WTC11 (cell line): ENCODE measurements around the gene CCNJL. TPM values are rescaled to one million over a fixed set of nuclear protein-coding genes. Genes with fewer than 3 reads are reported as not detected.
A peak's percentile ranks its signal among the peaks of the same experiment; 100 is the strongest.

ENCODE experiments used
- ATAC-seq: fragments of 200-7000 bp; cut with Tn5 transposase; 2 replicates; pipeline ENCODE4 v1.10.0; 2021; ENCODE audit warnings: mild to moderate bottlenecking, moderate library complexity
- CTCF ChIA-PET: fragments of 300-600 bp; sonication (Branson Sonifier 250); formaldehyde crosslinking; loops from one replicate; lab custom pipeline; 2021; ENCODE audit warnings: antibody characterized with exemption; lab: Charles Lee
- POLR2A ChIA-PET: fragments of 350-600 bp; sonication (Branson Sonifier 250); formaldehyde crosslinking; loops from one replicate; lab custom pipeline; 2021; ENCODE audit warnings: antibody characterized with exemption; lab: Charles Lee
- DNase-seq: peaks from one replicate; pipeline ENCODE4 v3.0.0; 2021; ENCODE audit warnings: low spot score
- H3K27ac Mint-ChIP-seq: 2 replicates; pipeline ENCODE4 v1.8.0; 2021; ENCODE audit warnings: mixed read lengths
- H3K27me3 Mint-ChIP-seq: 2 replicates; pipeline ENCODE4 v1.8.0; 2021; ENCODE audit warnings: low read depth, mild to moderate bottlenecking, moderate library complexity, mixed read lengths
- H3K36me3 Mint-ChIP-seq: 2 replicates; pipeline ENCODE4 v1.8.0; 2021; ENCODE audit warnings: mixed read lengths
- H3K4me1 Mint-ChIP-seq: 2 replicates; pipeline ENCODE4 v1.8.0; 2022; ENCODE audit warnings: mixed read lengths
- H3K4me3 Mint-ChIP-seq: 2 replicates; pipeline ENCODE4 v1.8.0; 2021; ENCODE audit warnings: mild to moderate bottlenecking, moderate library complexity, mixed read lengths
- H3K9me3 Mint-ChIP-seq: 2 replicates; pipeline ENCODE4 v1.8.0; 2021; ENCODE audit warnings: mixed read lengths
- ARID4B ChIP-seq: sonication (generic); formaldehyde crosslinking; IDR thresholded peaks from 2 replicates; pipeline ENCODE4 v1.8.0; 2023; ENCODE audit warnings: missing genetic modification reagents, mild to moderate bottlenecking, borderline replicate concordance
- ATF1 ChIP-seq: sonication (generic); formaldehyde crosslinking; IDR thresholded peaks from 2 replicates; pipeline ENCODE4 v1.8.1; 2023; ENCODE audit warnings: mild to moderate bottlenecking, moderate library complexity, missing genetic modification reagents
- CREB1 ChIP-seq: sonication (generic); formaldehyde crosslinking; IDR thresholded peaks from 2 replicates; pipeline ENCODE4 v1.8.0; 2023; ENCODE audit warnings: mild to moderate bottlenecking, missing genetic modification reagents
- CTCF ChIP-seq: fragments of 200-600 bp; IDR thresholded peaks from 2 replicates; pipeline ENCODE4 v1.8.0; 2022; ENCODE audit warnings: antibody characterized with exemption
- ERG ChIP-seq: fragments of 250-450 bp; sonication (Bioruptor Pico); IDR thresholded peaks from 2 replicates; pipeline ENCODE4 v1.8.0; 2021; ENCODE audit warnings: mild to moderate bottlenecking
- ESRRA ChIP-seq: sonication (generic); formaldehyde crosslinking; IDR thresholded peaks from 2 replicates; pipeline ENCODE4 v1.8.1; 2022; ENCODE audit warnings: mild to moderate bottlenecking, missing genetic modification reagents, borderline replicate concordance
- FOXK1 ChIP-seq: sonication (generic); formaldehyde crosslinking; IDR thresholded peaks from 2 replicates; pipeline ENCODE4 v1.8.0; 2022; ENCODE audit warnings: mild to moderate bottlenecking, moderate library complexity, missing genetic modification reagents
- FOXP1 ChIP-seq: sonication (generic); formaldehyde crosslinking; IDR thresholded peaks from 2 replicates; pipeline ENCODE4 v1.8.0; 2022; ENCODE audit warnings: missing genetic modification reagents, mild to moderate bottlenecking, moderate library complexity, borderline replicate concordance
- MYBL2 ChIP-seq: sonication (generic); formaldehyde crosslinking; IDR thresholded peaks from 2 replicates; pipeline ENCODE4 v1.8.1; 2023; ENCODE audit warnings: mild to moderate bottlenecking, moderate library complexity, missing genetic modification reagents
- PRDM15 ChIP-seq: sonication (generic); formaldehyde crosslinking; IDR thresholded peaks from 2 replicates; pipeline ENCODE4 v1.8.0; 2022; ENCODE audit warnings: missing genetic modification reagents
- SMAD4 ChIP-seq: sonication (generic); formaldehyde crosslinking; IDR thresholded peaks from 2 replicates; pipeline ENCODE4 v1.8.0; 2022; ENCODE audit warnings: mild to moderate bottlenecking, missing genetic modification reagents
- TEAD1 ChIP-seq: sonication (generic); formaldehyde crosslinking; IDR thresholded peaks from 2 replicates; pipeline ENCODE4 v1.8.0; 2022; ENCODE audit warnings: mild to moderate bottlenecking, missing genetic modification reagents
- ZNF263 ChIP-seq: sonication (generic); formaldehyde crosslinking; IDR thresholded peaks from 2 replicates; pipeline ENCODE4 v1.8.1; 2022; ENCODE audit warnings: low read depth, mild to moderate bottlenecking, moderate library complexity, missing genetic modification reagents
- ZNF317 ChIP-seq: sonication (generic); formaldehyde crosslinking; IDR thresholded peaks from 2 replicates; pipeline ENCODE4 v1.8.1; 2023; ENCODE audit warnings: low read depth, mild to moderate bottlenecking, moderate library complexity, missing genetic modification reagents, borderline replicate concordance
- ZNF416 ChIP-seq: fragments of 250-450 bp; sonication (Bioruptor Pico); IDR thresholded peaks from 2 replicates; pipeline ENCODE4 v1.9.0; 2021; ENCODE audit warnings: mild to moderate bottlenecking, inconsistent platforms
- total RNA-seq: library from RNA; stranded (reverse); gene quantifications from 3 replicates; pipeline ENCODE4 v1.2.3, GENCODE V29; 2021

The CCNJL gene
- total RNA-seq, 1 experiment from 2014 or later: 31.3 TPM

GRCh38 chr5:160268121-160268520 lies 44.2 kb downstream of the CCNJL start (continued):
- no peak for TF ChIP-seq MYBL2
- TF ChIP-seq ZNF317: no peak
- no peak for TF ChIP-seq ZNF263
- no peak for TF ChIP-seq ATF1
- TF ChIP-seq, all 79 proteins: peak for 0

- H3K9me3 Mint-ChIP-seq: no peaks in the 10 kb centered on the region
Measured at GRCh38 chr5:160266752-160267345, 45.5 kb downstream of the CCNJL start.

GRCh38 chr5:160266044-160266443 lies 46.3 kb downstream of the CCNJL start:
- H3K4me3 Mint-ChIP-seq: peak overlapping the region; percentile 31; the same call in 1 of the 2 replicates
- ChIA-PET CTCF (interaction anchor here (0.6 to 3.6 kb wide), 25 partner anchors 12 to 383 kb away, joined by 3 to 40 read pairs (median 5); partner anchors contain the start of genes CCNJL and PWWP2A), POLR2A (interaction anchor here (0.5 to 1.8 kb wide), 6 partner anchors 21 to 160 kb away, joined by 3 to 6 read pairs (median 4); partner anchors contain the start of gene CCNJL)
- H3K27ac Mint-ChIP-seq: peak overlapping the region; percentile 92
- DNase-seq: no peak
- peak; percentile 43 for ATAC-seq
- no peaks in the 10 kb centered on the region for H3K9me3 Mint-ChIP-seq
- H3K4me1 Mint-ChIP-seq: peaks cover 72% of the 10 kb centered on the region
- no peaks in the 10 kb centered on the region; the same call in 1 of the 2 replicates for H3K27me3 Mint-ChIP-seq
- peaks cover 8% of the 10 kb centered on the region for H3K36me3 Mint-ChIP-seq
- TF ChIP-seq FOXK1 (CRISPR knock-in tag) (peak; percentile 39; the same call in 1 of the 2 replicates), ARID4B (CRISPR knock-in tag) (no peak), ERG (CRISPR knock-in tag) (no peak), TEAD1 (CRISPR knock-in tag) (no peak), CREB1 (CRISPR knock-in tag) (no peak), ZNF416 (CRISPR knock-in tag) (no peak), MYBL2 (no peak), SMAD4 (CRISPR knock-in tag) (no peak)

More at GRCh38 chr5:160266752-160267345, 45.5 kb downstream of the CCNJL start:
- CTCF ChIA-PET: interaction anchor here (0.6 to 3.6 kb wide), 24 partner anchors 11 to 257 kb away, joined by 3 to 40 read pairs (median 5); partner anchors contain the start of genes CCNJL and PWWP2A
- DNase-seq (peak; percentile 72), ATAC-seq (peak; percentile 74)
- Mint-ChIP-seq H3K4me3 (no peak overlapping the region), H3K4me1 (peaks cover 71% of the 10 kb centered on the region), H3K27ac (peak overlapping the region; percentile 92; the same call in 1 of the 2 replicates), H3K36me3 (peaks cover 8% of the 10 kb centered on the region), H3K27me3 (no peaks in the 10 kb centered on the region; the same call in 1 of the 2 replicates)
- POLR2A ChIA-PET: interaction anchor here (0.7 to 1.8 kb wide), 3 partner anchors 20 to 60 kb away, joined by 3 to 6 read pairs (median 5); partner anchors contain the start of gene CCNJL
- 0 out of 2 replicates have a peak, but pooled peaks have one; percentile 45 for TF ChIP-seq PRDM15
- peak; percentile 65; the same call in 1 of the 2 replicates for TF ChIP-seq ESRRA
- peak; percentile 47; the same call in 1 of the 2 replicates for TF ChIP-seq CTCF
- no peak for TF ChIP-seq FOXP1 (CRISPR knock-in tag)
- peak; percentile 42; the same call in 1 of the 2 replicates for TF ChIP-seq TEAD1 (CRISPR knock-in tag)
